ENCODE measurements around the gene NFASC. TPM values are rescaled to one million over a fixed set of nuclear protein-coding genes. Genes with fewer than 3 reads are reported as not detected.

Gene NFASC
- total RNA-seq, 1 experiment from 2014 or later = 1.6 TPM

GRCh38 chr1:204836856-204837255, 33.8 kb upstream of the NFASC start:
- no peaks in the 10 kb centered on the region for H3K36me3 ChIP-seq (ENCODE audit: low read depth, low read length)

GRCh38 chr1:204837440-204838084, 33.1 kb upstream of the NFASC start:
- ATAC-seq = peak; percentile 84
- POLR2A ChIA-PET (ENCODE audit: unreplicated experiment) = no interaction called here
- Histone ChIP-seq H3K4me1 (ENCODE audit: insufficient read depth, low read length) (no peaks in the 10 kb centered on the region), H3F3A (ENCODE audit: low read length, unreplicated experiment) (no peaks in the 10 kb centered on the region), H3K79me2 (ENCODE audit: low read length) (no peaks in the 10 kb centered on the region), H3K9ac (ENCODE audit: low read length) (no peak overlapping the region), H3K4me3 (ENCODE audit: low read length) (no peak overlapping the region), H3K4me2 (ENCODE audit: low read length) (no peak overlapping the region), H3K9me3 (ENCODE audit: low read length) (no peaks in the 10 kb centered on the region), H3K27ac (ENCODE audit: low read length) (no peak overlapping the region), H3K9me2 (replicated peaks; ENCODE audit: low read length) (no peaks in the 10 kb centered on the region), H2AFZ (ENCODE audit: low read length) (no peak overlapping the region), H3K27me3 (ENCODE audit: low read length) (peaks cover 29% of the 10 kb centered on the region), H3K36me3 (ENCODE audit: low read depth, low read length) (no peaks in the 10 kb centered on the region), H4K20me1 (ENCODE audit: low read length) (no peaks in the 10 kb centered on the region)
- no TSS peak for BruUV-seq (replicated peaks)
- CTCF ChIA-PET = interaction anchor here (0.6 kb wide), 1 partner anchor 93 kb away, joined by 3 read pairs; no protein-coding TSS in a partner anchor
- TF ChIP-seq EZH2phosphoT487 (IDR thresholded peaks at IDR 0.05; ENCODE audit: borderline replicate concordance, low read length) (no peak), CTCF (conservative IDR thresholded peaks at IDR 0.05; ENCODE audit: low read depth, low read length) (no peak), EZH2 (IDR thresholded peaks at IDR 0.05; ENCODE audit: low read length, unreplicated experiment) (no peak)
- intact Hi-C loops (cut with micrococcal nuclease) = loop anchor here (1.0 kb wide), 1 partner anchor 190 kb away; no protein-coding TSS in a partner anchor
- peak; percentile 79 for DNase-seq

More at GRCh38 chr1:204836856-204837255, 33.8 kb upstream of the NFASC start:
- Histone ChIP-seq H3K27me3 (ENCODE audit: low read length) (peaks cover 29% of the 10 kb centered on the region), H3K9me2 (replicated peaks; ENCODE audit: low read length) (no peaks in the 10 kb centered on the region), H4K20me1 (ENCODE audit: low read length) (no peaks in the 10 kb centered on the region), H3K9me3 (ENCODE audit: low read length) (no peaks in the 10 kb centered on the region), H3K4me3 (ENCODE audit: low read length) (no peak overlapping the region), H3F3A (ENCODE audit: low read length, unreplicated experiment) (no peaks in the 10 kb centered on the region), H3K9ac (ENCODE audit: low read length) (no peak overlapping the region), H3K4me2 (ENCODE audit: low read length) (no peak overlapping the region), H3K27ac (ENCODE audit: low read length) (no peak overlapping the region), H3K79me2 (ENCODE audit: low read length) (no peaks in the 10 kb centered on the region), H3K4me1 (ENCODE audit: insufficient read depth, low read length) (no peaks in the 10 kb centered on the region), H2AFZ (ENCODE audit: low read length) (no peak overlapping the region)
- no TSS peak for BruUV-seq (replicated peaks)
- DNase-seq (no peak), ATAC-seq (no peak)
- intact Hi-C loops (cut with micrococcal nuclease) = loop anchor here (1.0 kb wide), 1 partner anchor 190 kb away; no protein-coding TSS in a partner anchor
- TF ChIP-seq CTCF (conservative IDR thresholded peaks at IDR 0.05; ENCODE audit: low read depth, low read length) (no peak), EZH2 (IDR thresholded peaks at IDR 0.05; ENCODE audit: low read length, unreplicated experiment) (no peak), EZH2phosphoT487 (IDR thresholded peaks at IDR 0.05; ENCODE audit: borderline replicate concordance, low read length) (no peak)
- ChIA-PET POLR2A (ENCODE audit: unreplicated experiment) (no interaction called here), CTCF (interaction anchor here (0.6 kb wide), 1 partner anchor 94 kb away, joined by 3 read pairs; no protein-coding TSS in a partner anchor)

- no peak overlapping the region for H2AFZ ChIP-seq (ENCODE audit: low read length)
- ATAC-seq = no peak
- H3K36me3 ChIP-seq (ENCODE audit: low read depth, low read length) = no peaks in the 10 kb centered on the region
- no peak overlapping the region for H3K9ac ChIP-seq (ENCODE audit: low read length)
- no peak overlapping the region for H3K27ac ChIP-seq (ENCODE audit: low read length)
- no peaks in the 10 kb centered on the region for H3K79me2 ChIP-seq (ENCODE audit: low read length)
- no peaks in the 10 kb centered on the region for H3K9me2 ChIP-seq (replicated peaks; ENCODE audit: low read length)
- H3K4me3 ChIP-seq (ENCODE audit: low read length) = no peak overlapping the region
- H3K9me3 ChIP-seq (ENCODE audit: low read length) = no peaks in the 10 kb centered on the region
- no peaks in the 10 kb centered on the region for H3F3A ChIP-seq (ENCODE audit: low read length, unreplicated experiment)
- POLR2A ChIA-PET (ENCODE audit: unreplicated experiment) = no interaction called here
- no peaks in the 10 kb centered on the region for H4K20me1 ChIP-seq (ENCODE audit: low read length)
- no TSS peak for BruUV-seq (replicated peaks)
- intact Hi-C loops (cut with micrococcal nuclease) = no loop called here
- DNase-seq = no peak
- CTCF ChIA-PET = no interaction called here
- TF ChIP-seq EZH2 (IDR thresholded peaks at IDR 0.05; ENCODE audit: low read length, unreplicated experiment) (no peak), EZH2phosphoT487 (IDR thresholded peaks at IDR 0.05; ENCODE audit: borderline replicate concordance, low read length) (no peak), CTCF (conservative IDR thresholded peaks at IDR 0.05; ENCODE audit: low read depth, low read length) (no peak)
- no peak overlapping the region for H3K4me2 ChIP-seq (ENCODE audit: low read length)
- peaks cover 40% of the 10 kb centered on the region for H3K27me3 ChIP-seq (ENCODE audit: low read length)
- H3K4me1 ChIP-seq (ENCODE audit: insufficient read depth, low read length) = no peaks in the 10 kb centered on the region
Observed at GRCh38 chr1:204841316-204841715, 29.3 kb upstream of the NFASC start.
